Forelimb muscle (tissue), 1 donor: Measurements from ENCODE around the gene MNAT1. TPM values are rescaled to one million over a fixed set of nuclear protein-coding genes. Genes with fewer than 3 reads are reported as not detected.
"Not testable (repeated sequence)": the region's sequence is repeated elsewhere in the genome, so short reads cannot be mapped to it uniquely, and the experiment has no call there.

Experiments
- DNase-seq: peaks from one replicate; pipeline ENCODE4 v3.0.0-alpha.2; 2013; ENCODE audit warnings: low read depth
- polyA plus RNA-seq: library from polyadenylated mRNA; unstranded; fragments of 120-200 nt; gene quantifications from one replicate; pipeline ENCODE4 v1.2.1, GENCODE V29; 2013; ENCODE audit not compliant: insufficient read length

Gene MNAT1
- 51.0 TPM for polyA plus RNA-seq

- peak; percentile 45 for DNase-seq
Observed at GRCh38 chr14:60734465-60735242, at the start of gene MNAT1. TSS of gene MNAT1 (plus strand) at chr14:60734761. CDS start at chr14:60734863, 102 bp downstream.

GRCh38 chr14:60686865-60687264, 47.7 kb upstream of the MNAT1 start:
- DNase-seq = no peak

GRCh38 chr14:60691383-60692113, 43.0 kb upstream of the MNAT1 start:
- no peak for DNase-seq

DNA sequence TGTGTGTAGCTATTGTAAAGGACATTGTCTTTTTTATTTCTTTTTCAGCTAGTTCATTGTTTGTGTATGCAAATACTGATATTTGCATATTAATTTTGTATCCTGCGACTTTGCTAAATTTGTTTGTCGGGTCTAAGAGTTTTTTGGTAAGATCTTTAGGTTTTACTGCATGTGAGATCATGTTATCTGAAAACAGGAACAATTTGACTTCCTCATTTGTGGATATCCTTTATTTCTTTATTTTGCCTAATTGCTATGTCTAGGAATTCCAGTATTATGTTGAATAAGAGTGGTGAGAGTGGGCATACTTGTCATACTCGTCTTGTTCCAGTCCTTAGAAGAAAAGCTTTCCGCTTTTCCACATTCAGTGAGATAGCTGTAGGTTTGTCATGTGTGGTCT, 39.2 kb upstream of the MNAT1 start:
- no peak for DNase-seq

GRCh38 chr14:60700598-60700997, 34.0 kb upstream of the MNAT1 start:
- DNase-seq = no peak

DNA sequence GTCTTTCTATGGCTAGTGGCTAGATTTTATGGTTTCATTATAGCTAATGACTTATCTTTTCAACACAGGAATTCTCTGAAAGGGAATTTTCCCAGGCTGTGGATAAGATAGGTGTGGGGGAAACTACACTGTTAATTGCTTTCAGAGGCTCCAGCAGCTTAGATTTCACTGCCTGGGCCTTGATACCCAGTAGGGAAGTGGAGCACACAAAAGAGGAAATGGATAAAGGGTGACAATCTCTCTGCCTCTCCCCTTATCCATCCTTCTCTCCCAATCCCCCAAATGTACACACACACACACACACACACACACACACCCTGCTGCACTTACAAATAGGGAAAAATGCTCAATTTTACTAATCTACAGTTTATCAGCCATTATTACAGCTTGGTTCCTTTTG, 29.5 kb upstream of the MNAT1 start:
- no peak for DNase-seq

DNA sequence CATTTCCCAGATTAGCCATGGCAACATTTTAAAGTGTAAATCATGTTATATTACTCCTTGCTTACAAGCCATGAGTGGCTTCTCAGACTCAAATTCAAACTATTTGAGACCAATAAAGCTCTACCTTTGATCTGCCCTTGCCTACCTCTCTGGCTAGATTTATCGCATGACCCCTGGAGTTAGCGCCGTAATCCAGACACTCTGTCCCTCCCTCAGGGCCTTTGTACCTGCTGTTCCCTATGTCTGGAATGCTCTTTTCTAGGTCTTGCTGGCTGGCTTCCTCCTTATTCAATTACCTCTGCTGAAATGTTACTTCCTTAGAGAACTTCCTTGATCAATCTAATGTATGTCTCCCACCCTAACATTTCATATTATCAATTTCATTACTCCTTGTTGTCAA, 26.7 kb upstream of the MNAT1 start:
- no peak for DNase-seq

GRCh38 chr14:60710494-60710893, 24.1 kb upstream of the MNAT1 start:
- DNase-seq = no peak

DNA sequence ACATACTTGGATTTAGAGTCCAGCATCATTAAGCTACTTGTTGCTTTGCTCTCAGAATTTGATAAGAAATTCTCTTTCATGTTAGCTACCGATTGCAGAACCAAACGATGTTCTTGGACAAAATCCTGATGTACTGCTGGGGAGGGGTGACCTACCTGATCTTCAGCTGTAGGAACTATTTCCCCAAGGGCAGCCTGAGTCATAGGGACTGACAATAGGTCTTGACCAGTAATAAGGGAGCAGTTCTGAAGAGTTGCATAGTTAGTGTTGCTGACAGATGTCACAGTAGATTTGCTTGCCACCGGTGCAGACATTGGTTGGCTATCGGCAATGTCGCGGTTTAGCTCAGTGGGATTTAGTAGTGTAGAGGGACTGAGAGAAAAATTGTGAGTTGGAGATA, 21.0 kb upstream of the MNAT1 start:
- no peak for DNase-seq

- DNase-seq = no peak
Observed at GRCh38 chr14:60720391-60720790, 14.2 kb upstream of the MNAT1 start.

DNA sequence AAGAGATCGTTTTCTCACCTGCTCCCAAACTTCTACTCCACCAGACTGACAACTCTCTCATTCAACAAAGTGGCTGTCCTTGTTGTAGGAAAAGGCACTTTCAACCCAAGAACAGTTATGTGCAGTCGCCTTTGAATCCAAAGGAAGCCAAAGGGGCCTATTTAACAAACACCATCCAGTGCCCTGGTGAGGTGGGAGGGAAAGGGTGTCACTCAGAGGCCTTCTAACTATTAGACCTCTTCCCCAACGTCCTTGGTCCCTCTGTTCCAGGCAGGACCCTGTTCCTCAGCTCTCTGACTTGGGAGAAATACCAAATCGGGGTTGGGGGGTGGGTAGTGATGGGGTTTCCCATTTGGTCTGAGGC, 13.6 kb upstream of the MNAT1 start:
- DNase-seq = no peak

GRCh38 chr14:60721326-60722106, 13.0 kb upstream of the MNAT1 start:
- no peak for DNase-seq

GRCh38 chr14:60722107-60722356, 12.5 kb upstream of the MNAT1 start:
- no peak for DNase-seq

DNA sequence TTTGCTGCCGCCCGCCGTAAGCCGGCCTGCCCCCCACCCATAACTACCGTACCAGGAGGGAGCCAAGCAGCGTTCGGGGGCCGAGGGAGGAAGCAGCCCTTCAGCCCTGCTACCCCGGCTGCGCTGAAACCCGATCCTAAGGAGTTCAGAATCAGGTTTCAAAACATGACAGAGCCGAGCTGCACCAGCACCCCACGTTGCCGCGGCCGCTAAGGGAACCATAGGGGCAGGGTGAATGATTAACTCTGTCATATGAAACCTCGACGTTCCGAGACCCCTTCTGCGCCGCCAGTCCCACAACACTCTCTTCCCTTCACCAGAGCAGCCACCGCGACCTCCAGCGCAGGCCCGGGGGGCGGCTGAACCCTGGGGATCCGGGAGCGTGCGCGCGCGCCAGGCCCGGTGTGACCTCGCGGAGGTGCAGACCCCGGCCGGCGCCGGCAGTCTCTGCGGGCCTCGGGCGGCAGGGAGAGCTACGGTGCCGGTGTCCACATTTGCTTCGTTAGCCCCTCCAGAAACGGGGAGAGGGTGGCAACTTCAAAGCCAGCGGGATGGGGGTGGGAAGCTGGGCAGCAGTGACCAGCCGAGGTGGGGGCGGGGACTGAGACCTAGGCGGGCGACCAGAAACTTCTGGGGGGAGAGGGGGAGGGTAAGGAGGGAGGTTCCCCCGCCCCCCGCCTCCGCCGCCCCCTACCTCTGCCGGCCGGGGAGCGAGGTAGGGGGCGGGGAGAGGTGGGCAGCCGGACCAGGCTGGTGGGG, 12.0 kb upstream of the MNAT1 start:
- no peak for DNase-seq

GRCh38 chr14:60723116-60723906, 11.2 kb upstream of the MNAT1 start:
- no peak for DNase-seq

GRCh38 chr14:60723907-60724618, 10.5 kb upstream of the MNAT1 start, which contains the start of gene SIX4:
TSS of gene SIX4 (minus strand) at chr14:60724351. CDS start at chr14:60724074, 277 bp downstream.
- peak; percentile 52 for DNase-seq

DNA sequence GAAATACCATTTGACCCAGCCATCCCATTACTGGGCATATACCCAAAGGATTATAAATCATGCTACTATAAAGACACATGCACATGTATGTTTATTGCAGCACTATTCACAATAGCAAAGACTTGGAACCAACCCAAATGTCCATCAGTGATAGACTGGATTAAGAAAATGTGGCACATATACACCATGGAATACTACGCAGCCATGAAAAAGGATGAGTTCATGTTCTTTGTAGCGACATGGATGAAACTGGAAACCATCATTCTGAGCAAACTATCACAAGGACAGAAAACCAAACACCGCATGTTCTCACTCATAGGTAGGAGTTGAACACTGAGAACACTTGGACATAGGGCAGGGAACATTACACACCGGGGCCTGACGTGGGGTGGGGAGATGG, 3.3 kb upstream of the MNAT1 start:
- not testable (repeated sequence) for DNase-seq

GRCh38 chr14:60732840-60733483, 1.6 kb upstream of the MNAT1 start:
- no peak for DNase-seq

DNA sequence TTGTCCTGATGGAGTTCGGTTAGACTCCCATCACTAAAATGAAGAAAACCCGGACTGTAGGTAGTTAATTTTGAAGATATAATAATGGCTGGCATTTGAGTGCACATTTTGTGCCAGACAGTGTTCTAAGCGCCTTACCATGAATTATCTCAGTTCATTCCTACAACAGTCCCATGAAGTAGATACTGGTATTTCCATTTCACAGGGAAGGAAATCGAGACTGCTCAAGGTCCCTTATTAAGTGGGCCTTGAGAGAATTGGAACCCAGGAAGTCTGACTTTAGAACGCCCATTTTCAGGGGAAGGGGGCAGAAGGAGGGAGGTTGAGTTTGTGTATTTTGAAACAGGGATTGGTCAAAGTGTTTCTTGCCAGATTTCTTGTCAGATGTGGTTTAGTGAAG, 855 bp downstream of the MNAT1 start:
- no peak for DNase-seq

- DNase-seq = no peak
Observed at GRCh38 chr14:60736494-60736893, 1.9 kb downstream of the MNAT1 start.
